GM19099 (cell line): ENCODE measurements around the gene FAN1.

Experiments
- POLR2A ChIP-seq: IDR thresholded peaks from 3 replicates; pipeline ENCODE4 v1.6.1; 2011; ENCODE audit warnings: low read depth; ENCODE audit not compliant: insufficient read length; ENCODE audit errors: extremely low read depth

Gene FAN1

GRCh38 chr15:30906366-30906765 lies 2.7 kb downstream of the FAN1 start:
- no peak for TF ChIP-seq POLR2A

- no peak for TF ChIP-seq POLR2A
These were observed 10.0 kb downstream of the FAN1 start for GRCh38 chr15:30913761-30914160.

GRCh38 chr15:30917013-30917412 lies 13.3 kb downstream of the FAN1 start:
- no peak for TF ChIP-seq POLR2A

GRCh38 chr15:30917675-30918074 lies 14.0 kb downstream of the FAN1 start:
- no peak for TF ChIP-seq POLR2A

GRCh38 chr15:30918366-30918765 lies 14.7 kb downstream of the FAN1 start:
- TF ChIP-seq POLR2A: no peak

- TF ChIP-seq POLR2A: no peak
These were observed 16.3 kb downstream of the FAN1 start for GRCh38 chr15:30919877-30920550.

- no peak for TF ChIP-seq POLR2A
These were observed 17.4 kb downstream of the FAN1 start for GRCh38 chr15:30921106-30921505.

- no peak for TF ChIP-seq POLR2A
These were observed 18.2 kb downstream of the FAN1 start for GRCh38 chr15:30921781-30922479.

GRCh38 chr15:30922480-30923311 lies 19.0 kb downstream of the FAN1 start:
- TF ChIP-seq POLR2A: no peak

- no peak for TF ChIP-seq POLR2A
These were observed 19.7 kb downstream of the FAN1 start for GRCh38 chr15:30923429-30923828.

- no peak for TF ChIP-seq POLR2A
These were observed 20.6 kb downstream of the FAN1 start for GRCh38 chr15:30924353-30924752.

GRCh38 chr15:30925686-30926085 lies 22.0 kb downstream of the FAN1 start:
- no peak for TF ChIP-seq POLR2A

- TF ChIP-seq POLR2A: no peak
These were observed 22.4 kb downstream of the FAN1 start for GRCh38 chr15:30926161-30926560.

GRCh38 chr15:30927148-30927761 lies 23.5 kb downstream of the FAN1 start:
- no peak for TF ChIP-seq POLR2A

GRCh38 chr15:30928076-30928475 lies 24.4 kb downstream of the FAN1 start:
- no peak for TF ChIP-seq POLR2A
